ENCODE measurements around the gene TDP1. TPM values are rescaled to one million over a fixed set of nuclear protein-coding genes. Genes with fewer than 3 reads are reported as not detected.

The TDP1 gene
- total RNA-seq, 4 donors from 2014 or later, result 7.5 to 9.7 (median 8.4) TPM

GRCh38 chr14:89921346-89921745 lies 34.4 kb upstream of the TDP1 start:
- Histone ChIP-seq H3K27me3 (no peaks in the 10 kb centered on the region), H3K27ac (replicated peaks in 1 of 4) (no peak overlapping the region), H3K36me3 (no peaks in the 10 kb centered on the region), H3K9me3 (no peaks in the 10 kb centered on the region), H3K4me1 (peaks cover 0 to 9% (median 9%) of the 10 kb centered on the region in 4 donors), H3K4me3 (no peak overlapping the region)
- no peak for TF ChIP-seq CTCF (IDR thresholded peaks at IDR 0.05)
- no peak for TF ChIP-seq POLR2A (IDR thresholded peaks at IDR 0.05; ENCODE audit: low read depth)
- no peak for TF ChIP-seq EP300 (IDR thresholded peaks at IDR 0.05)
- no peak for TF ChIP-seq POLR2AphosphoS5 (IDR thresholded peaks at IDR 0.05)
- WGBS, result 92% methylated on average over 3 of the region's 3 CpGs
- intact Hi-C loops (cut with DNase I), result no loop called here
- DNase-seq (ENCODE audit: extremely low spot score), result no peak

- Histone ChIP-seq H3K9me3 (no peaks in the 10 kb centered on the region), H3K27ac (replicated peaks in 1 of 4) (no peak overlapping the region), H3K4me3 (no peak overlapping the region), H3K36me3 (no peaks in the 10 kb centered on the region), H3K4me1 (peaks cover 0 to 9% (median 9%) of the 10 kb centered on the region in 4 donors), H3K27me3 (no peaks in the 10 kb centered on the region)
- 95% methylated on average over 6 of the region's 6 CpGs for WGBS
- no peak for DNase-seq (ENCODE audit: extremely low spot score)
- TF ChIP-seq EP300 (IDR thresholded peaks at IDR 0.05), result no peak
- TF ChIP-seq POLR2AphosphoS5 (IDR thresholded peaks at IDR 0.05), result no peak
- TF ChIP-seq POLR2A (IDR thresholded peaks at IDR 0.05; ENCODE audit: low read depth), result no peak
- TF ChIP-seq CTCF (IDR thresholded peaks at IDR 0.05), result no peak
- intact Hi-C loops (cut with DNase I), result no loop called here
These were observed 33.5 kb upstream of the TDP1 start for GRCh38 chr14:89922031-89922907.

- peak overlapping the region in 1 of 4 donors; percentile 16 for H3K27ac ChIP-seq (replicated peaks in 1 of 4)
- intact Hi-C loops (cut with DNase I), result no loop called here
- 70% methylated on average over 4 of the region's 4 CpGs for WGBS
These were observed 31.5 kb upstream of the TDP1 start for GRCh38 chr14:89924268-89924667.

GRCh38 chr14:89926694-89927093 lies 29.0 kb upstream of the TDP1 start:
- Histone ChIP-seq H3K27ac (replicated peaks in 1 of 4) (no peak overlapping the region), H3K4me1 (peaks cover 0 to 9% (median 9%) of the 10 kb centered on the region in 4 donors), H3K36me3 (peaks cover 0 to 16% (median 0%) of the 10 kb centered on the region in 4 donors), H3K27me3 (no peaks in the 10 kb centered on the region), H3K4me3 (no peak overlapping the region), H3K9me3 (no peaks in the 10 kb centered on the region)
- 50% methylated on average over 1 of the region's 1 CpG for WGBS
- TF ChIP-seq POLR2AphosphoS5 (IDR thresholded peaks at IDR 0.05) (no peak), CTCF (IDR thresholded peaks at IDR 0.05) (no peak), POLR2A (IDR thresholded peaks at IDR 0.05; ENCODE audit: low read depth) (no peak), EP300 (IDR thresholded peaks at IDR 0.05) (no peak)
- intact Hi-C loops (cut with DNase I), result no loop called here
- no peak for DNase-seq (ENCODE audit: extremely low spot score)

More at GRCh38 chr14:89924268-89924667, 31.5 kb upstream of the TDP1 start:
- no peak for DNase-seq (ENCODE audit: extremely low spot score)
- TF ChIP-seq POLR2AphosphoS5 (IDR thresholded peaks at IDR 0.05) (no peak), CTCF (IDR thresholded peaks at IDR 0.05) (no peak), POLR2A (IDR thresholded peaks at IDR 0.05; ENCODE audit: low read depth) (no peak), EP300 (IDR thresholded peaks at IDR 0.05) (no peak)
- no peaks in the 10 kb centered on the region for H3K27me3 ChIP-seq
- peaks cover 0 to 9% (median 9%) of the 10 kb centered on the region in 4 donors for H3K4me1 ChIP-seq
- H3K36me3 ChIP-seq, result no peaks in the 10 kb centered on the region
- H3K9me3 ChIP-seq, result no peaks in the 10 kb centered on the region
- no peak overlapping the region for H3K4me3 ChIP-seq

Measured in esophagus muscularis mucosa (tissue), 4 donors.